Measurements from ENCODE around the gene RAP1GAP2. TPM values are rescaled to one million over a fixed set of nuclear protein-coding genes. Genes with fewer than 3 reads are reported as not detected.

The RAP1GAP2 gene
- total RNA-seq, 2 donors from 2014 or later, result 28.9 to 48.3 TPM

DNA sequence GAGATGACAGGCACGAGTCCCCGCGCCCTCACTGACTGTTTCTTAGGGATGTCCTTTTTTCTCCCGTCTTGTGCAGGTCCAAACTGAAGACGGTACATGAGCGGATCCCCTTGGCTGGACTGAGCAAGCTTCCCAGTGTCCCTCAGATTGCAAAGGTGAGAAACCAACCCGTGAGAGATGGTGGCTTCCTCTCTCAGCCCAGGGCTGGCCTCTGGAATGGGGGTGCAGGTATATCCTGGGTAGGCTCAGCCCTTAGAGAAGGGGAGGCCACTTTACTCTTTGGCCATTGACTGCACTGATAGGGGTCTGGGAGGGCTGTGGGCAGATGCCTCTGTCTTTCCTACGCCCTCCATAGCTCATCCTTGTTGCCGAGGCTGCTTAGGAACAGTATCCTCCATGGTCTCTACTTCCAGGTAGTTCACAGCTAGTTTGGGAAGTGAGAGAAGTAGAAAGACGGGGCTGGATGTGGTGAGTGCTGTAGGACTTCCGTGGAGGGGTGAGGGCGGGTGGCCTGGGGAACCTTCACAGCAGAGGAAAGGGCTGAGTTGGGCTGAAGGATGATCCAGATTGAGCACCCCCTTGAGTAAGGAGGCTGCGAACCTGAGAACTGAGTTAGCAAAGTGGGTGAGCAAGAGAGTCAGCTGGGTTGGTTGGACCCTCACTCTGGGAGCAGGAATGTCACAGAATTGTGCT, 184.1 kb downstream of the RAP1GAP2 start:
- TF ChIP-seq POLR2A (IDR thresholded peaks at IDR 0.05) (no peak), POLR2AphosphoS5 (IDR thresholded peaks at IDR 0.05) (no peak)
- TF ChIP-seq, protein P1, sequence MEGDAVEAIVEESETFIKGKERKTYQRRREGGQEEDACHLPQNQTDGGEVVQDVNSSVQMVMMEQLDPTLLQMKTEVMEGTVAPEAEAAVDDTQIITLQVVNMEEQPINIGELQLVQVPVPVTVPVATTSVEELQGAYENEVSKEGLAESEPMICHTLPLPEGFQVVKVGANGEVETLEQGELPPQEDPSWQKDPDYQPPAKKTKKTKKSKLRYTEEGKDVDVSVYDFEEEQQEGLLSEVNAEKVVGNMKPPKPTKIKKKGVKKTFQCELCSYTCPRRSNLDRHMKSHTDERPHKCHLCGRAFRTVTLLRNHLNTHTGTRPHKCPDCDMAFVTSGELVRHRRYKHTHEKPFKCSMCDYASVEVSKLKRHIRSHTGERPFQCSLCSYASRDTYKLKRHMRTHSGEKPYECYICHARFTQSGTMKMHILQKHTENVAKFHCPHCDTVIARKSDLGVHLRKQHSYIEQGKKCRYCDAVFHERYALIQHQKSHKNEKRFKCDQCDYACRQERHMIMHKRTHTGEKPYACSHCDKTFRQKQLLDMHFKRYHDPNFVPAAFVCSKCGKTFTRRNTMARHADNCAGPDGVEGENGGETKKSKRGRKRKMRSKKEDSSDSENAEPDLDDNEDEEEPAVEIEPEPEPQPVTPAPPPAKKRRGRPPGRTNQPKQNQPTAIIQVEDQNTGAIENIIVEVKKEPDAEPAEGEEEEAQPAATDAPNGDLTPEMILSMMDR (IDR thresholded peaks at IDR 0.05), result no peak
- Histone ChIP-seq H3K36me3 (no peaks in the 10 kb centered on the region), H3K4me1 (replicated peaks) (no peaks in the 10 kb centered on the region), H3K27ac (no peak overlapping the region), H3K27me3 (replicated peaks; ENCODE audit: insufficient read depth) (no peaks in the 10 kb centered on the region), H3K9me3 (no peaks in the 10 kb centered on the region), H3K4me3 (no peak overlapping the region)
- no peak for DNase-seq (ENCODE audit: low spot score)
- WGBS, result 96% methylated on average over 13 of the region's 13 CpGs
- intact Hi-C loops (cut with DNase I), result no loop called here

DNA sequence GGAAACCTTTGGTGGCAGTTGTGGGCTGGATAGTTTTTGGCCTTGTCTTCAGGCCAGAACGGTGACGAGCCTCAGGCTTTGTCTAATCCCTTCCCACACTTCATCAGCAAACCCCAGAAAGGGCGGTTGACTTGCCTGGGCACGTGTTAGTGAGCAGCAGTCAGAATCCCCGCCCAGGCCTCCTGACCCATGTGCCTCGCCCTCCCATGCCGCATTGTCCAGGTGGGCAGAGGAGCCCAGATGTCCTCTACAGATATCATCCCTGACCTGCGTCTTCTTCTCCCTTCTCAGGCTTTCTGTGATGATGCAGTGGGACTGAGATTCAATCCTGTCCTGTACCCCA, 184.6 kb downstream of the RAP1GAP2 start:
- no peaks in the 10 kb centered on the region for H3K4me1 ChIP-seq (replicated peaks)
- no peaks in the 10 kb centered on the region for H3K27me3 ChIP-seq (replicated peaks; ENCODE audit: insufficient read depth)
- peaks cover 0 to 4% of the 10 kb centered on the region in 2 donors for H3K36me3 ChIP-seq
- TF ChIP-seq POLR2AphosphoS5 (IDR thresholded peaks at IDR 0.05) (no peak), POLR2A (IDR thresholded peaks at IDR 0.05) (no peak)
- TF ChIP-seq, protein P1 (IDR thresholded peaks at IDR 0.05), result no peak
- WGBS, result 71% methylated on average over 8 of the region's 8 CpGs
- no peak for DNase-seq (ENCODE audit: low spot score)
- no peak overlapping the region for H3K4me3 ChIP-seq
- H3K9me3 ChIP-seq, result no peaks in the 10 kb centered on the region
- intact Hi-C loops (cut with DNase I), result no loop called here
- no peak overlapping the region for H3K27ac ChIP-seq

DNA sequence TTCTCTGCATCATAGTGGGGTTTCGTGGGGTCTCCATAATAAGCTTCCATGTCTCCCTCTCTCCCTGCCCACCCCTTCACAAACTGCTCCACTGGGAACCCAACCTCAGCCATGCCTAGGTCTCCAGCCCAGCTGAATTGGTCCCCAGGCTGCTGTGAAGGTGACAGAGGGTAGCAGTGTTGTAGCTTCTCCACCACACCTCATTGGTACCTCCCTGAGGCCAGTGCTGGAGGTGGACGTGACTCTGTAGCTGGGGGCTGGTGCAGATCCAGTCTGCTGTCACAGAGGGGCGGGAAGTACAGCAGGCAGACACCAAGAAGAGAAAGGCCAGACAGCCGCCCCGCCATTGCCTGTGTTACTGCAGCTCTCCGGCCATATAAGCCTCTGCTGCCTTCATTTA, 185.1 kb downstream of the RAP1GAP2 start:
- 89% methylated on average over 6 of the region's 6 CpGs for WGBS

DNA sequence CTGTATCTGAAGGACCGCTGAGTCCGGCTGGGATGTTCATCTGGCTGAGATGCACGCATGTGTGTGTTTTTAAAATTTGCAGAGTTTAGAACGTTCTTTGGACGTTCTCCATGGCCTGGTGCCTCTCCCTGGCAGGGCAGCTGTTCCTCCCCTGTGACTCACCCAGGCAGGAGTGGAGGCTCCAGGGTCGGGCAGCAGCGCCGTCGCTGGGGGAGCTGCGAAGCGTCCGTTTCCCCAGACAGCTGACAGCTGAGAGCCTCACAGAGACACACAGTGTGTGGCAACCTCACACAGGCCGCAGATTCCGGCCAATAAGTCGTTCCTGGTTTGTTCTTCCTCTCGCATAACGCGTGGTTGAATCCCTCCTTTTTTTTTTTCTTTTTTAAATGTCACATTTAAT, 186.6 kb downstream of the RAP1GAP2 start:
- 52% methylated on average over 18 of the region's 18 CpGs for WGBS
- no peak for DNase-seq (ENCODE audit: low spot score)
- Histone ChIP-seq H3K27ac (no peak overlapping the region), H3K9me3 (no peaks in the 10 kb centered on the region), H3K27me3 (replicated peaks; ENCODE audit: insufficient read depth) (no peaks in the 10 kb centered on the region), H3K4me3 (no peak overlapping the region), H3K4me1 (replicated peaks) (no peaks in the 10 kb centered on the region), H3K36me3 (peaks cover 0 to 4% of the 10 kb centered on the region in 2 donors)
- TF ChIP-seq, protein P1 (IDR thresholded peaks at IDR 0.05), result no peak
- peak; percentile 39 for TF ChIP-seq POLR2AphosphoS5 (IDR thresholded peaks at IDR 0.05)
- intact Hi-C loops (cut with DNase I), result no loop called here

More for the DNA sequence above, 185.1 kb downstream of the RAP1GAP2 start:
- Histone ChIP-seq H3K4me1 (replicated peaks) (no peaks in the 10 kb centered on the region), H3K4me3 (no peak overlapping the region), H3K27ac (no peak overlapping the region), H3K9me3 (no peaks in the 10 kb centered on the region), H3K36me3 (peaks cover 0 to 4% of the 10 kb centered on the region in 2 donors), H3K27me3 (replicated peaks; ENCODE audit: insufficient read depth) (no peaks in the 10 kb centered on the region)
- no peak for DNase-seq (ENCODE audit: low spot score)
- intact Hi-C loops (cut with DNase I), result no loop called here
- no peak for TF ChIP-seq POLR2AphosphoS5 (IDR thresholded peaks at IDR 0.05)
- TF ChIP-seq, protein P1 (IDR thresholded peaks at IDR 0.05), result no peak
- TF ChIP-seq POLR2A (IDR thresholded peaks at IDR 0.05), result no peak

DNA sequence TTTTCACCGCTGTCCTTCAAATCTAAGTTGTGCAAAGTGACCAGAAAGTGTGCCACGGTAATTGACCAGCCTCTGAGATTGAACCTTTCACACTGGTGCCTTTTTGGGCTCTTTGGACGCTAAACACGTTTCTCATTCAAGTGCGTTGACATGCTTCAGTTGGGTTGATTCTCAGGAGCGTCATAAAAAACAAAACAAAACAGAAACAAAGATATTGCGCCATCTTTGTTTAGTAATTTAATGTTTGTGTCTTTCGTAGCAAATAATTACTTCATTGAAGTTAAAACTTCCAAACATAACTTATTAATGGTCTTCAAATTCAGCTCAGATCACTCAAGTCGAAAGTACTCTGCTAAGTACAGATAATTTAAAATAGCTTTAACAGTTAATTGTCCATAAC, 187.0 kb downstream of the RAP1GAP2 start:
- intact Hi-C loops (cut with DNase I), result no loop called here
- Histone ChIP-seq H3K4me3 (no peak overlapping the region), H3K27me3 (replicated peaks; ENCODE audit: insufficient read depth) (no peaks in the 10 kb centered on the region), H3K9me3 (no peaks in the 10 kb centered on the region), H3K36me3 (peaks cover 0 to 4% of the 10 kb centered on the region in 2 donors), H3K27ac (no peak overlapping the region), H3K4me1 (replicated peaks) (no peaks in the 10 kb centered on the region)
- TF ChIP-seq, protein P1 (IDR thresholded peaks at IDR 0.05), result no peak
- no peak for TF ChIP-seq POLR2AphosphoS5 (IDR thresholded peaks at IDR 0.05)
- TF ChIP-seq POLR2A (IDR thresholded peaks at IDR 0.05), result no peak
- DNase-seq (ENCODE audit: low spot score), result no peak
- WGBS, result 77% methylated on average over 9 of the region's 9 CpGs
